IPS DF 6.9 (cell line): ENCODE data around the gene EMC7.
"Not testable (repeated sequence)": the region's sequence is repeated elsewhere in the genome, so short reads cannot be mapped to it uniquely, and the experiment has no call there.

Experiments
- DNase-seq: peaks from one replicate; pipeline ENCODE4 v3.0.0-alpha.2; 2013; ENCODE audit warnings: low read depth, low spot score
- H3K27ac ChIP-seq: one replicate; pipeline ENCODE4 v1.5.1; 2013; ENCODE audit warnings: low read length, control low read depth
- H3K27me3 ChIP-seq: 2 replicates; pipeline ENCODE4 v1.6.1; 2013; ENCODE audit warnings: mild to moderate bottlenecking, low read length; ENCODE audit not compliant: control insufficient read depth, insufficient read depth
- H3K36me3 ChIP-seq: 2 replicates; pipeline ENCODE4 v1.6.1; 2013; ENCODE audit warnings: low read length; ENCODE audit not compliant: control insufficient read depth, insufficient read depth
- H3K4me1 ChIP-seq: 2 replicates; pipeline ENCODE4 v1.6.1; 2013; ENCODE audit warnings: low read length; ENCODE audit not compliant: control insufficient read depth, insufficient read depth
- H3K4me3 ChIP-seq: 2 replicates; pipeline ENCODE4 v1.5.1; 2013; ENCODE audit warnings: mild to moderate bottlenecking, low read length
- H3K9me3 ChIP-seq: 2 replicates; pipeline ENCODE4 v1.6.1; 2013; ENCODE audit warnings: low read length, inconsistent platforms; ENCODE audit not compliant: control insufficient read depth, insufficient read depth
- WGBS: extraction: QIAGEN DNeasy Blood & Tissue Kit; methylation state at CpG from one replicate; pipeline ENCODE4 v1.1.7; 2013; ENCODE audit warnings: mixed read lengths, missing lambda C conversion rate; ENCODE audit not compliant: insufficient read length, insufficient coverage; 5-methylcytosine and 5-hydroxymethylcytosine counted together

Gene EMC7

GRCh38 chr15:34059476-34059875 lies 42.2 kb downstream of the EMC7 start:
- Histone ChIP-seq H3K27me3 (no peaks in the 10 kb centered on the region), H3K4me3 (no peak overlapping the region), H3K27ac (no peak overlapping the region), H3K36me3 (no peaks in the 10 kb centered on the region; the same call in 1 of the 2 replicates), H3K9me3 (no peaks in the 10 kb centered on the region), H3K4me1 (no peaks in the 10 kb centered on the region)
- no peak for DNase-seq
- no CpG with 5 or more reads among the region's 2 CpGs for WGBS

DNA sequence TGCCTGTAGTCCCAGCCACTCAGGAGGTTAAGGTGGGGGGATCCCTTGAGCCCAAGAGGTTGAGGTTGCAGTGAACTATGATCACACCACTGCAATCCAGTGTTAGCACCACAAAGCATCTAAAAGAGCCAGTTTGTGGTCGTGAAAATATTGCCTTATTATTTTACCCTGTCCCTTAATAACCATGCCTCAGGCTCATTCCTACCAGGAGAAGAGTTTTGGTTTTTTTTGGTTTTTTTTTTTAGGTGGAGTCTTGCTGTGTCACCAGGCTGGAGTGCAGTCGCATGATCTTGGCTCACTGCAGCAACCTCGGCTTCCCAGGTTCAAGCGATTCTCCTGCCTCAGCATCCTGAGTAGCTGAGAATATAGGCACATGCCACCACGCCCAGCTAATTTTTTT lies 44.8 kb downstream of the EMC7 start:
- H3K9me3 ChIP-seq: no peaks in the 10 kb centered on the region
- H3K27ac ChIP-seq: no peak overlapping the region
- H3K4me3 ChIP-seq: no peak overlapping the region
- WGBS: no CpG with 5 or more reads among the region's 5 CpGs
- no peaks in the 10 kb centered on the region for H3K36me3 ChIP-seq
- H3K27me3 ChIP-seq: no peaks in the 10 kb centered on the region
- no peaks in the 10 kb centered on the region for H3K4me1 ChIP-seq
- no peak for DNase-seq

DNA sequence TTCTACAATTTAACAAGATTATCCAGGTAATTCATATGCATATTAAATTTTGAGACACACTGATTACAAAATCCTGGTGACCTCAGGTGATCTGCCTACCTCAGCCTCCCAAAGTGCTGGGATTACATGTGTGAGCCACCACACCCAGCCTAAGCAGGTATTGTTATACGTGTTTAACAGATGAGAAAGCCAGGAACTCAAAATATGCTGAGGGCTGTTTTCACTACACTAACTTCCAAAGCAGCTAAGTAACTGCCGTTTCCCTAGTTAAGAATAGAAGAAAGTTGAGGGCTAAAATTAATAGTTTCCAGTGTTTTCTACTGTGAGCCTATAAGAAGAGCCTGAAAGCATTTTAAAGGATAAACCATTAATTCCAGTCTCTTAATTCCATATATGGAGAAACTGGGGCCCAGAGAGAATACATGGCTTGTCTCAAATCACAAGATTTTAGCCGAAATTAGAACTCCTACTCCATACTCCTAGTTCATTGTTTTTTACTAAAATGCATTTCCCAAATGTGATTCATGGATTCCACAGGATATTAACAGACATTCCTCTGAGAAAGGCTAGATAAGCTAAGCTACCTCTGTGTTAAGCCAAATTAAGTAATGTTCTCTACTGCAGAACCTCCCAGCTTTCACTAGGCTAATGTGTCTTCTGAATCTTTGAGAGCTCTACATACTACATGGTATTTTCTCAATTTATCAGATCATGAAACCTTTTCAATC lies 45.6 kb downstream of the EMC7 start:
- Histone ChIP-seq H3K27me3 (no peaks in the 10 kb centered on the region), H3K27ac (no peak overlapping the region), H3K4me3 (no peak overlapping the region), H3K36me3 (no peaks in the 10 kb centered on the region), H3K9me3 (no peaks in the 10 kb centered on the region), H3K4me1 (no peaks in the 10 kb centered on the region)
- DNase-seq: no peak
- WGBS: no CpG with 5 or more reads among the region's 3 CpGs

- H3K36me3 ChIP-seq: no peaks in the 10 kb centered on the region
- DNase-seq: no peak
- H3K9me3 ChIP-seq: no peaks in the 10 kb centered on the region
- no peaks in the 10 kb centered on the region for H3K4me1 ChIP-seq
- no peaks in the 10 kb centered on the region for H3K27me3 ChIP-seq
- no CpG with 5 or more reads among the region's 3 CpGs for WGBS
- no peak overlapping the region for H3K27ac ChIP-seq
- no peak overlapping the region for H3K4me3 ChIP-seq
Observed at GRCh38 chr15:34054081-34054707, 47.5 kb downstream of the EMC7 start.

GRCh38 chr15:34050385-34050784 lies 51.3 kb downstream of the EMC7 start:
- DNase-seq, H3K27me3 ChIP-seq, H3K4me3 ChIP-seq, H3K36me3 ChIP-seq, H3K4me1 ChIP-seq, H3K27ac ChIP-seq, H3K9me3 ChIP-seq: not testable (repeated sequence)
- no CpG with 5 or more reads among the region's 1 CpG for WGBS

DNA sequence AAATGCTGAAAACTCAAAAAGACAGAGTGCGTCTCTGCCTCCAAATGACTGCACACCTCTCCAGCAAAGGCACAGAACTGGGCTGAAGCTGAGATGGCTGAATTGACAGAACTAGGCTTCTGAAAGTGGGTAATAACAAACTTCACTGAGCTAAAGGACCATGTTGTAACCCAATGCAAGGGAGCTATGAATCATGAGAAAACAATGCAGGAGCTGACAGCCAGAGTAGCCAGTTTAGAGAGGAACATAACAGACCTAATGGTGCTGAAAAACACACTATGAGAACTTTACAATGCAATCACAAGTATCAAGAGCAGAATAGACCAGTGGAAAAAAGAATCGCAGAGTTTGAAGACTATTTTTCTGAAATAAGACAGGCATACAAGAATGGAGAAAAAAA lies 52.5 kb downstream of the EMC7 start:
- no peak for DNase-seq
- H3K4me1 ChIP-seq: no peaks in the 10 kb centered on the region
- H3K9me3 ChIP-seq: no peaks in the 10 kb centered on the region
- H3K27ac ChIP-seq: no peak overlapping the region
- WGBS: no CpG with 5 or more reads among the region's 2 CpGs
- no peaks in the 10 kb centered on the region for H3K36me3 ChIP-seq
- no peaks in the 10 kb centered on the region for H3K27me3 ChIP-seq
- no peak overlapping the region for H3K4me3 ChIP-seq

DNA sequence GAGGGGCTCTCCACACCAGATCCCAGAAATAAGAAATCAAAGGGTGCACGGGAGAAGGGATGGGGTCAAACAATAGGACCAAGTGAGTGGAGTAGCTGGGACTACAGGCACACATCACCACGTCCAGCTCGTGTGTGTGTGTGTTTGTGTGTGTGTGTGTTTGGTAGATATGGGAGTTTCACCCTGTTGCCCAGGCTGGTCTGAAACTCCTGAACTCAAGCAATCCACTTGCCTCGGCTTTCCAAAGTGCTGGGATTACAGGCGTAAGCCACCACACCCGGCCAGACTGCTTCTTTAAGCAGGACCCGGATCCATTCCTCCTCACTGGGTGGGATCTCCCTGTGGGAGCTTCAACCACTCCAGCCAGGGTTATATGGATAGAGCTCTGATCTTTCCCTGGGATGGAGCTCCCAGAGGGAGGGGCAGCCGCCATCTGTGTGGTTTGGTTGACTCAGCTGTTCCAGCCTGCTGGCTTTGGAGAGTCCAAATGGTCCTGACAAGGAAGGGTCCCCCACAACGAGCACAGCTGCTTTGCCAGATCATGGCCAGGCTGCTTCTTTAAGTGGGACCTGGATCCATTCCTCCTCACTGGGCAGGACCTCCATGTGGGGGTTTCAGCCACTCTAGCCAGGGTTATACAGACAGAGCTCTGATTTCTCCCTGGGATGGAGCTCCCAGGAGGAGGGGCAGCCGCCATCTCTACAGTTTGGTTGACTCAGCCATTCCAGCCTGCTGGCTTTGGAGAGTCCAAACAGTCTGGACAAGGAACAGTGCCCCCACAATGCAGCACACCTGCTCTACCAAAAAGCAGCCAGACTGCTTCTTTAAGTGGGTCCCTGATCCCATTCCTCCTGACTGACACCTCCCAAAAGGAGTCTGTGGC lies 53.5 kb downstream of the EMC7 start:
- DNase-seq: no peak
- Histone ChIP-seq H3K27ac (no peak overlapping the region), H3K4me1 (no peaks in the 10 kb centered on the region), H3K27me3 (no peaks in the 10 kb centered on the region), H3K9me3 (no peaks in the 10 kb centered on the region), H3K36me3 (no peaks in the 10 kb centered on the region), H3K4me3 (no peak overlapping the region)
- WGBS: no CpG with 5 or more reads among the region's 10 CpGs

GRCh38 chr15:34046471-34047145 lies 55.1 kb downstream of the EMC7 start:
- no peak for DNase-seq
- H3K27me3 ChIP-seq: no peaks in the 10 kb centered on the region
- H3K36me3 ChIP-seq: no peaks in the 10 kb centered on the region
- no peaks in the 10 kb centered on the region for H3K4me1 ChIP-seq
- no peak overlapping the region for H3K4me3 ChIP-seq
- no CpG with 5 or more reads among the region's 16 CpGs for WGBS
- no peaks in the 10 kb centered on the region for H3K9me3 ChIP-seq
- no peak overlapping the region for H3K27ac ChIP-seq

DNA sequence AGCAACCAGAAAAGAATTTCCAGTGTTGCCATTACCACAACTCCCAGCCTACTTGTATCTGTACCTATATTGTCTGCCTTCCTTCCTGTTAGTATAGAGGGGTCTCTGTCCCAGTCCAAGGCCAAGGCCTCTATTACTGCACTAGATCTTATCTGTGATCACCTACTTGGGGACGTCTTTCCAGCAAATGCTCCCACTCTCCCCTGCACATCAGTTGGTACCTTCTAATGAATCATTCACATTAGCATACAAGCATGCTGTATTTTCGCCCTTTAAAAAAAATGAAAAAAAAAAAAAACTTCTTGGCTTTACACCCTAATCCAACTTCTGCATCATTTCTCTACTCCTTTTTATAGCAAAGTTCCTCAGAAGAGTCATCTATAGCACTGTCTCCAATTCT lies 57.8 kb downstream of the EMC7 start:
- Histone ChIP-seq H3K36me3 (no peaks in the 10 kb centered on the region), H3K27me3 (peaks cover 8% of the 10 kb centered on the region; the same call in 1 of the 2 replicates), H3K27ac (no peak overlapping the region), H3K4me3 (no peak overlapping the region), H3K4me1 (no peaks in the 10 kb centered on the region), H3K9me3 (no peaks in the 10 kb centered on the region)
- no peak for DNase-seq
- no CpG with 5 or more reads among the region's 2 CpGs for WGBS

GRCh38 chr15:34043391-34043790 lies 58.3 kb downstream of the EMC7 start:
- Histone ChIP-seq H3K9me3 (no peaks in the 10 kb centered on the region), H3K4me1 (no peaks in the 10 kb centered on the region), H3K36me3 (no peaks in the 10 kb centered on the region), H3K27me3 (peaks cover 8% of the 10 kb centered on the region; the same call in 1 of the 2 replicates), H3K4me3 (no peak overlapping the region), H3K27ac (no peak overlapping the region)
- DNase-seq: no peak
- no CpG with 5 or more reads among the region's 1 CpG for WGBS
